A549 (cell line): ENCODE measurements around the gene C16orf90.

ENCODE experiments used
- CTCF ChIP-seq: fragments of >200 bp; sonication (Bioruptor Twin); formaldehyde crosslinking; IDR thresholded peaks from 3 replicates; pipeline ENCODE4 v1.5.1; 2016
- ESRRA ChIP-seq: fragments of 150-350 bp; IDR thresholded peaks from 2 replicates; pipeline ENCODE4 v1.6.1; 2014; ENCODE audit warnings: mild to moderate bottlenecking, low read length, borderline replicate concordance
- MAX ChIP-seq: IDR thresholded peaks from 2 replicates; pipeline ENCODE4 v1.6.1; 2012
- POLR2A ChIP-seq: IDR thresholded peaks from 2 replicates; pipeline ENCODE4 v1.6.1; 2012; ENCODE audit warnings: mild to moderate bottlenecking, low read length
- RCOR1 ChIP-seq: fragments of 150-350 bp; IDR thresholded peaks from 2 replicates; pipeline ENCODE4 v1.6.1; 2014; ENCODE audit warnings: antibody characterized with exemption, low read length, low read depth
- RNF2 ChIP-seq: fragments of 200-600 bp; sonication (generic); IDR thresholded peaks from 2 replicates; pipeline ENCODE4 v1.6.1; 2016; ENCODE audit warnings: low read depth, mild to moderate bottlenecking, antibody characterized with exemption, moderate library complexity, borderline replicate concordance
- SREBF2 ChIP-seq: fragments of 450-650 bp; IDR thresholded peaks from 2 replicates; pipeline ENCODE4 v1.6.1; 2014; ENCODE audit warnings: mild to moderate bottlenecking, moderate library complexity

- TF ChIP-seq RNF2 (no peak), CTCF (no peak), POLR2A (no peak), RCOR1 (no peak), ESRRA (no peak), SREBF2 (no peak), MAX (no peak)
These were observed 4.2 kb downstream of the C16orf90 start for GRCh38 chr16:3490911-3491629.
